ENCODE measurements around the gene SH3RF2. TPM values are rescaled to one million over a fixed set of nuclear protein-coding genes. Genes with fewer than 3 reads are reported as not detected.
"Not testable (repeated sequence)": the region's sequence is repeated elsewhere in the genome, so short reads cannot be mapped to it uniquely, and the experiment has no call there.

SH3RF2 gene, protein sequence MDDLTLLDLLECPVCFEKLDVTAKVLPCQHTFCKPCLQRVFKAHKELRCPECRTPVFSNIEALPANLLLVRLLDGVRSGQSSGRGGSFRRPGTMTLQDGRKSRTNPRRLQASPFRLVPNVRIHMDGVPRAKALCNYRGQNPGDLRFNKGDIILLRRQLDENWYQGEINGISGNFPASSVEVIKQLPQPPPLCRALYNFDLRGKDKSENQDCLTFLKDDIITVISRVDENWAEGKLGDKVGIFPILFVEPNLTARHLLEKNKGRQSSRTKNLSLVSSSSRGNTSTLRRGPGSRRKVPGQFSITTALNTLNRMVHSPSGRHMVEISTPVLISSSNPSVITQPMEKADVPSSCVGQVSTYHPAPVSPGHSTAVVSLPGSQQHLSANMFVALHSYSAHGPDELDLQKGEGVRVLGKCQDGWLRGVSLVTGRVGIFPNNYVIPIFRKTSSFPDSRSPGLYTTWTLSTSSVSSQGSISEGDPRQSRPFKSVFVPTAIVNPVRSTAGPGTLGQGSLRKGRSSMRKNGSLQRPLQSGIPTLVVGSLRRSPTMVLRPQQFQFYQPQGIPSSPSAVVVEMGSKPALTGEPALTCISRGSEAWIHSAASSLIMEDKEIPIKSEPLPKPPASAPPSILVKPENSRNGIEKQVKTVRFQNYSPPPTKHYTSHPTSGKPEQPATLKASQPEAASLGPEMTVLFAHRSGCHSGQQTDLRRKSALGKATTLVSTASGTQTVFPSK
- polyA plus RNA-seq (ENCODE audit: insufficient read length in 4 of 4): 1 to 10 TPM; 1.8 to 6.1 (median 4.7) TPM

- peak; percentile 47 to 70 (median 56) for DNase-seq (ENCODE audit: low read depth in 4 of 4, low spot score in 3 of 4)
Measured at GRCh38 chr5:145936401-145937131, at the start of gene SH3RF2. SH3RF2 (plus strand) TSS chr5:145936578; CDS start chr5:145937929, 1,351 bp downstream.

DNA sequence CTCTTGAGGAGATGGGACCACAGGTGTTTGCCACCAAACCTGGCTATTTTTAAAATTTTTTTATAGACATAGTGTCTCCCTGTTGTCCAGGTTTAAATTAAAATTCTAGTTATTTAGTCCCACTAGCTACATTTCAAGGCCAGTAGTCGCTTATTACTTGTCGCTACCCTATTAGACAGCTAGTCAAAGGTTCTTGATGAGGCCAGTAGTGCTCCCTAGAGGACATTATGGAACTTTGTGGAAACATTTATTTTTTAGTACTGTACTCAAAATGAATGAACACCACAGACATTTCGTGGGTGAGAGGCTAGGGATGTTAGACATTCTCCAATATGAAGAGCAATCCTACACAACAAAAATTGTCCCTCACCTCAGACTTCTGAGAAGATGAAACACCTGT, 49.2 kb upstream of the SH3RF2 start:
- no peak for DNase-seq (ENCODE audit: low read depth in 4 of 4, low spot score in 3 of 4)

DNA sequence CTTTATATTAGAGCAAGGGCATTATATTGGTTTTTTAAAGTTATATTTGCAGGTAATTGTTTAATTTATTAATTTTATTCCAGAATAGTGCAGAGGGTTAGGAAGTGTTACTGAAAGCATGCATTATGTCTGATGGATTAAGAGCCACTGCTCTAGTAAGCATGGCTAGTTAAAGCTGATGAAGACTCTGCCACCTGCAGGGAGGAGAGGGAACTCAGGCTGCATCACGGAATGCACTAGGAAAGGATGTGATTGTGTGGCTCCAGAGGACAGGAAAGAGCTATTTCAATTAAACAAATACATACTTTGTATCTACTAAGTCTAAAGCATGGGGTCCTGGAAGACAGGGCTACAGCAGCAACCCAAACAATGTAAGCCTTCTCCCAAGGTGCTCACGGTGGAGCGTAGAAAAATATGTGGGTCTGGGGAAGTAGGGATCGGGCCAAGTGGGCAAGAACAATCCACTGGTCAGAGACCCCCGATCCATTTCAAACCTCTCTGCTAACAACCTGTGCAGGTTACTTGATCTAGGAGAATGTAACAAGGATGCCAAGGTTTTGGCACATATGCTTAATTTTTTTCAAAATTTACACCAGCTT, 48.3 kb upstream of the SH3RF2 start:
- peak in 2 of 4 donors; percentile 4 to 20 for DNase-seq (ENCODE audit: low read depth in 4 of 4, low spot score in 3 of 4)

DNA sequence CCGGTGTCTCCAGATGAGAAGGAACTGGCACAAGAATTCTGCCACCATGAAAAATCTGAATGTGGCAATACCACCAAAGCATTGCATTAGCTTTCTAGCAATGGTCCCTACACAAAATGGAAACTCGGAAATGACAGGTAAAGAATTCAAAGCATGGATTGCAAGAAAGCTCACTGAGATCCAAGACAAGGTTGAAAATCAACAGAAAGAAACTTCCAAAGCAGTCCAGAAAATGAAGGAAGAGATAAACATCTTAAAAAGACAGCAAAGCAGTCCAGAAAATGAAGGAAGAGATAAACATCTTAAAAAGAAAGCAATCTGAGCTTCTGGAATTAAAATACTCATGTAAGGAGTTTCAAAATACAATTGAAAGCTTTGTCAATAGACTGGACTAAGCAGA, 46.8 kb upstream of the SH3RF2 start:
- no peak for DNase-seq (ENCODE audit: low read depth in 4 of 4, low spot score in 3 of 4)

GRCh38 chr5:145891378-145891777, 45.0 kb upstream of the SH3RF2 start:
- not testable (repeated sequence) for DNase-seq (ENCODE audit: low read depth in 4 of 4, low spot score in 3 of 4)

- DNase-seq (ENCODE audit: low read depth in 4 of 4, low spot score in 3 of 4): no peak
Measured at GRCh38 chr5:145898171-145898570, 38.2 kb upstream of the SH3RF2 start.

DNA sequence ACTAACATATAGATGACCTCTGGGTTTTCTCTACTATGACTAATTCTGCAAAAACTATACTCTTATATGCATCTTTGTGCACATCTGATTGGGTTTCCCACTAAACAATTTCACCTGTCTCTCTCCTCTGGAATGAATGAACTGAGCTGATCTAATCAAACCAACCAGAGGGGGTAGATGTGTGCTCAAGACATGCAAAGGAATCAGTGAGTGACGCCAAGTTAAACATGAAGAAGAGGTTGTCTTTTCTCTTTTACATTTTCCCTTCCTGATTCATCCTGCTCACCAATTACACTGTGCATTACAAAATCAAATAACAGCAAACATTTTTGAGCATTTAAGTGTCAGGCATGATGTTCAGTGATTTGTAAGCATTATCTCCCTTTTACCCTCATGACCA, 34.0 kb upstream of the SH3RF2 start:
- no peak for DNase-seq (ENCODE audit: low read depth in 4 of 4, low spot score in 3 of 4)

DNA sequence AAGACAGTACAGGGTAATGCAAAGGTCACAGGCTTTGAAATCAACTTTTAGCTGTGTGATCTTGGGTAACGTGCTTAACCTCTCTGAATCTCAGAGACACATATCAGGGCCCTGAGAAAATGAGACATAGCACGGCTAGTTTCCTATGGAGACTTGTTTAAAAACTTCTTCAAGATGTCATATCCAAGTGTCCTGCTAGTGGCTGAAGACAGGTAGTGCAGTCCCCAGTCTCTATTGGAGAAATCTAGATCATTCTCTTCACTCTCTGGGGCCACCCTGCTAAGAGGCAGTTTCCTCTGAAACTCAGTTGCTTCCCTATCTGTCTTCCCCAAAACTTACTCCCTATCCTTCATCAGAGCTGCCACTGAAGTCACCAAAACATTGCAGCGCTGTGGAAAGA, 33.3 kb upstream of the SH3RF2 start:
- no peak for DNase-seq (ENCODE audit: low read depth in 4 of 4, low spot score in 3 of 4)

GRCh38 chr5:145903867-145904266, 32.5 kb upstream of the SH3RF2 start:
- DNase-seq (ENCODE audit: low read depth in 4 of 4, low spot score in 3 of 4): no peak

DNA sequence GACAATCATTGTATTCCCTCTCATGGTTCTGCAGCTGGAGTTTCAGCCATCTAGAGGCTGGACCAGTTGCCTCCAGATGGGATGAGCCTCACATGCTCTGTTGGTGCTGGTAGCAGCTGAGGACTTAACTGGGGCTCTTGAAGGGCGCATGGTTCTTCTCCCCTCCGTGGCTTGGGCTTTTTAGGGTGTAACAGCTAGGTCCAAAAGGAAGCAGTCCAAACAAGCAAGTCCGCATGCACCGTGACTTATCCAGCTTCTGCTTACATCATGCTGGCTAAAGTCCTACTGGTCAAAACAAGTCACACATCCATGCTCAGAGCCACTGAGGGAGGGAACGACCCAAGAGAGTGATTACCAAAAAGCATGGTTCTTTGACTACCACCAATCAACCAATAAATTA, 31.6 kb upstream of the SH3RF2 start:
- DNase-seq (ENCODE audit: low read depth in 4 of 4, low spot score in 3 of 4): no peak

GRCh38 chr5:145906401-145906800, 30.0 kb upstream of the SH3RF2 start:
- DNase-seq (ENCODE audit: low read depth in 4 of 4, low spot score in 3 of 4): no peak

- DNase-seq (ENCODE audit: low read depth in 4 of 4, low spot score in 3 of 4): no peak
Measured at GRCh38 chr5:145908206-145908960, 28.0 kb upstream of the SH3RF2 start.

GRCh38 chr5:145911164-145911563, 25.2 kb upstream of the SH3RF2 start:
- DNase-seq (ENCODE audit: low read depth in 4 of 4, low spot score in 3 of 4): no peak

DNA sequence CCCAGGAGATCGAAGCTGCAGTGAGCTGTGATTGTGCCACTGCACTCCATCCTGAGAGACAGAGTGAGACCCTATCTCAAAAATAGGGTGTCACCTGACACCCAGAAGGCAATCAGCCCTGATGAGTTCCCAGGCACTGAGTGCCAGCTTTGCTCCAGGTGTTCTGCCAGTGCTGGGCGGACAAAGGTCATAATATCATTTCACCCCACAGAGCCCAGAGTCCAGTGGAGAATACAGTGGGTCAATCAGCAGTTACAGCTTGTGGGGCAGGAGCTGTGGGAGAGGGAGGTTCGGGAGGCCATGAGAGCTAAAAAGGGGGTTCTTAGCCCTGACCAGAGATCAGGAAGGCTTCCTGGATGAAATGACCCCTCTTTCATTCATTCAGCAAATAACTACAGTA, 24.4 kb upstream of the SH3RF2 start:
- DNase-seq (ENCODE audit: low read depth in 4 of 4, low spot score in 3 of 4): no peak

DNA sequence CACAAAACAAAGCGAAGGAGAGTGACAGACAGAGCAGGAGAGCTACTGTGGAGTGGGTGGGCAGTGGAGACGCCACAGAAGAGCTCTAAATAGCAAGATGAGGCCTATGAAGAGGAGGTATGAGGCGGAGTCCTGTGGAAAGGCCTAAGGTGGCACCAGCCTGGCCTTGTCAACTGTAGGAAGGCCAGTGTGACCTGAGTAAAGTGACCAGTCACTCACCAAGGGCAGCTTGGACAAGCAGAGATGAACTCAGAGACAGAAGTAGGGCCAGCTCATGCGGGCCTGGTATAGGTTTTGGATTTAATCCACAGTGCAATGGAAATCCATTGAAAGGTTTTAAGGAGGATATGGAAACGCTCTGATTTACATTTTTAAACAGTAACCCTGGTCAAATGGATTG, 23.8 kb upstream of the SH3RF2 start:
- DNase-seq (ENCODE audit: low read depth in 4 of 4, low spot score in 3 of 4): no peak

- no peak for DNase-seq (ENCODE audit: low read depth in 4 of 4, low spot score in 3 of 4)
Measured at GRCh38 chr5:145913701-145914100, 22.7 kb upstream of the SH3RF2 start.

GRCh38 chr5:145915970-145916638, 20.3 kb upstream of the SH3RF2 start:
- no peak for DNase-seq (ENCODE audit: low read depth in 4 of 4, low spot score in 3 of 4)

GRCh38 chr5:145917288-145917687, 19.1 kb upstream of the SH3RF2 start:
- DNase-seq (ENCODE audit: low read depth in 4 of 4, low spot score in 3 of 4): no peak

DNA sequence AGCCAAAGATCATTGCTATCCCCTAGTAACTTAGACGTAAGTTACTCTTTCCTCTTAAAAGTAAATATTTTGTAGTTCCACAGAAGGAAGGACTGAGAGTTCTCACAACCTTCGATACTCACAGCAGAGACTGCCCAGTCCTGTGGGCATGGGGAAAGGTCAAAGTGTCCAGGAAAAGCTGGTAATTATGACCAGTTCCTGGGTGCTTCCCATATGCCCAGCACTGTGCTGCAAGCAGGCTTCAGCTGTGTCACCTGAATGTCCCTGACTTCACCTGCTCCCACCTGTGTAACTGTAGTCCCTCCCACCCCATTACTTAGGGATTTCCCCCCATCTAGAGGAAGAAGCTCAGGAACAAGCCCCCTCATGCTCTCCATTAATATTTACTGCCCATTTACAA, 18.0 kb upstream of the SH3RF2 start:
- DNase-seq (ENCODE audit: low read depth in 4 of 4, low spot score in 3 of 4): no peak

- DNase-seq (ENCODE audit: low read depth in 4 of 4, low spot score in 3 of 4): no peak
Measured at GRCh38 chr5:145919413-145919812, 17.0 kb upstream of the SH3RF2 start.

All from left renal pelvis (tissue), 4 donors.